Activated CD4-positive, alpha-beta memory T cell treated with anti-CD3 and anti-CD28 coated beads for 36 hours (primary cell): ENCODE data around the gene DPY19L3. TPM values are rescaled to one million over a fixed set of nuclear protein-coding genes. Genes with fewer than 3 reads are reported as not detected.
"Not testable (repeated sequence)": the region's sequence is repeated elsewhere in the genome, so short reads cannot be mapped to it uniquely, and the experiment has no call there.

Experiments used
- CTCF ChIA-PET: fragments of 350-600 bp; sonication (Branson Sonifier 250); formaldehyde crosslinking; loops from one replicate; lab custom pipeline; 2021; ENCODE audit warnings: antibody characterized with exemption, inconsistent platforms; lab: Charles Lee
- POLR2A ChIA-PET: fragments of 350-600 bp; sonication (Branson Sonifier 250); formaldehyde crosslinking; loops from one replicate; lab custom pipeline; 2021; ENCODE audit warnings: antibody characterized with exemption; lab: Charles Lee
- DNase-seq: peaks from one replicate; pipeline ENCODE4 v3.0.0-alpha.2; 2020
- H3K27ac Mint-ChIP-seq: one replicate; pipeline ENCODE4 v1.8.0; 2021; ENCODE audit warnings: mixed read lengths
- H3K27me3 Mint-ChIP-seq: one replicate; pipeline ENCODE4 v1.8.0; 2021; ENCODE audit warnings: mixed read lengths
- H3K36me3 Mint-ChIP-seq: one replicate; pipeline ENCODE4 v1.8.0; 2021; ENCODE audit warnings: mixed read lengths
- H3K4me1 Mint-ChIP-seq: one replicate; pipeline ENCODE4 v1.8.0; 2021; ENCODE audit warnings: low read depth, mixed read lengths
- H3K4me3 Mint-ChIP-seq: one replicate; pipeline ENCODE4 v1.8.0; 2021; ENCODE audit warnings: mild to moderate bottlenecking, mixed read lengths
- H3K9me3 Mint-ChIP-seq: one replicate; pipeline ENCODE4 v1.8.0; 2021; ENCODE audit warnings: mixed read lengths
- intact Hi-C: fragments of 100-400 bp; cut with micrococcal nuclease; formaldehyde crosslinking; loops from one replicate; pipeline ENCODE4 v1.15.1; 2023
- total RNA-seq, 2 experiments: library from RNA; stranded (reverse); gene quantifications; one replicate each; pipeline ENCODE4 v1.2.3, GENCODE V29; 2021

DPY19L3 gene
- total RNA-seq, 2 experiments from 2014 or later, result 12.4 to 14.9 TPM

GRCh38 chr19:32368787-32369186 lies 36.8 kb upstream of the DPY19L3 start:
- ChIA-PET CTCF (interaction anchor here (0.7 kb wide), 1 partner anchor 11 kb away, joined by 4 read pairs; no protein-coding TSS in a partner anchor), POLR2A (interaction anchor here (1.1 kb wide), 1 partner anchor 11 kb away, joined by 3 read pairs; no protein-coding TSS in a partner anchor)
- Mint-ChIP-seq H3K9me3 (no peaks in the 10 kb centered on the region), H3K4me3 (no peak overlapping the region), H3K36me3 (peaks cover 68% of the 10 kb centered on the region), H3K27ac (no peak overlapping the region), H3K4me1 (peaks cover 31% of the 10 kb centered on the region), H3K27me3 (no peaks in the 10 kb centered on the region)
- no peak for DNase-seq
- intact Hi-C loops, result no loop called here

- CTCF ChIA-PET, result no interaction called here
- Mint-ChIP-seq H3K27me3 (no peaks in the 10 kb centered on the region), H3K9me3 (no peaks in the 10 kb centered on the region), H3K27ac (no peak overlapping the region), H3K4me1 (peaks cover 7% of the 10 kb centered on the region), H3K36me3 (peaks cover 56% of the 10 kb centered on the region), H3K4me3 (no peak overlapping the region)
- intact Hi-C loops, result no loop called here
- no peak for DNase-seq
- POLR2A ChIA-PET, result no interaction called here
Observed at GRCh38 chr19:32372726-32373517, 32.6 kb upstream of the DPY19L3 start.

GRCh38 chr19:32373585-32374295 lies 31.8 kb upstream of the DPY19L3 start:
- intact Hi-C loops, result no loop called here
- CTCF ChIA-PET, result no interaction called here
- Mint-ChIP-seq H3K9me3 (no peaks in the 10 kb centered on the region), H3K27me3 (no peaks in the 10 kb centered on the region), H3K36me3 (peaks cover 53% of the 10 kb centered on the region), H3K4me1 (peaks cover 4% of the 10 kb centered on the region), H3K4me3 (no peak overlapping the region), H3K27ac (no peak overlapping the region)
- no peak for DNase-seq
- POLR2A ChIA-PET, result no interaction called here

DNA sequence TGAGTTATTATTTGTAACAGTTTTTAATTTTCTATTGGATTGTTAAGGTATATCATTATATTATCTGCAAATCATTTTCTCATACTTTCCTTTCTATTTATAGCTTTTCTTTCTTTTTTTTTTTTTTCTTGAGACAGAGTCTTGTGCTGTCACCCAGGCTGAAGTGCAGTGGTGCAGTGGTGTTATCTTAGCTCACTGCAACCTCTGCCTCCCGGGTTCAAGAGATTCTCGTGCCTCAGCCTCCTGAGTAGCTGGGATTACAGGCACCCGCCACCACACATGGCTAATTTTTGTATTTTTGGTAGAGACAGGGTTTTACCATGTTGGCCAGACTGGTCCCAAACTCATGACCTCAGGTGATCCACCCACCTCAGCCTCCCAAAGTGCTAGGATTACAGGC lies 31.2 kb upstream of the DPY19L3 start:
- DNase-seq, POLR2A ChIA-PET, H3K4me3 Mint-ChIP-seq, H3K9me3 Mint-ChIP-seq, H3K4me1 Mint-ChIP-seq, H3K27ac Mint-ChIP-seq, intact Hi-C loops, H3K27me3 Mint-ChIP-seq: not testable (repeated sequence)
- CTCF ChIA-PET, result interaction anchor here (0.7 kb wide), 1 partner anchor 19 kb away, joined by 3 read pairs; no protein-coding TSS in a partner anchor
- H3K36me3 Mint-ChIP-seq, result peaks cover 50% of the 10 kb centered on the region

- CTCF ChIA-PET, H3K4me1 Mint-ChIP-seq, DNase-seq: not testable (repeated sequence)
Observed at GRCh38 chr19:32377088-32377487, 28.5 kb upstream of the DPY19L3 start.

GRCh38 chr19:32380269-32380668 lies 25.3 kb upstream of the DPY19L3 start:
- CTCF ChIA-PET, result interaction anchor here (0.7 kb wide), 1 partner anchor 248 kb away, joined by 3 read pairs; no protein-coding TSS in a partner anchor
- Mint-ChIP-seq H3K27me3 (no peaks in the 10 kb centered on the region), H3K36me3 (peaks cover 27% of the 10 kb centered on the region), H3K27ac (no peak overlapping the region), H3K9me3 (no peaks in the 10 kb centered on the region), H3K4me3 (no peak overlapping the region), H3K4me1 (peaks cover 2% of the 10 kb centered on the region)
- no peak for DNase-seq
- POLR2A ChIA-PET, result no interaction called here
- intact Hi-C loops, result no loop called here

More at GRCh38 chr19:32377088-32377487, 28.5 kb upstream of the DPY19L3 start:
- POLR2A ChIA-PET, H3K27ac Mint-ChIP-seq, H3K9me3 Mint-ChIP-seq, H3K27me3 Mint-ChIP-seq, H3K4me3 Mint-ChIP-seq, intact Hi-C loops: not testable (repeated sequence)
- peaks cover 36% of the 10 kb centered on the region for H3K36me3 Mint-ChIP-seq

DNA sequence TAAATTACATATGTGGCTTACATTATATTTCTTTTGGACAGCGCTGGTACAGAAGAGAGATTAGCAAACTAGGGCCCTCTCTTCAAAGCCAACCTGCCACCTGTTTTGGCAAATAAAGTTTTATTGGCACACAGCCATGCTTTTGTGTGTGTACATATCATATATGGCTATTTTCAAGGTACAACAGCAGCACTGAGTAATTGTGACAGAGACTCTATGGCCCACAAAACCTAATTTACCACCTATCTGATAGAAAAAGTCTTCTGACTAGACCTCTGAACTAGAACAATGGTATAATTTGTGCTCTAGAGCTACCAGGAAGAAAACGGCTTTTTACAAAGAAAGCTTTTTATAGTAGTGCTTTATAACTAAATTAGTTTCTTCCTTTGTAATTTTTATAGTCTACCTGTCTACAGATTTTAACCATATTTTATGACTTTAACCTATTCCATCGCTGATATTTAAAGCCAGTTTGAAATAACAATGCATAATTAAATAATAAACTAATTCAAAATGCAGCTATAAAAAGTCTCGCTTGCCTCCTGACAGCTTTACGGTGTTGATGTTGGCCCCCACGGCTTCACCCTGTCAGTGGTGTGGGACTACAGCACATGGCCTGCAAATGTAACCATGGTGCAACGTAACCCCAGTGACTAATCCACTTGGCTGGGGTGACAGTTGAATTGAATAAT lies 17.7 kb upstream of the DPY19L3 start:
- H3K9me3 Mint-ChIP-seq, result no peaks in the 10 kb centered on the region
- no peak overlapping the region for H3K4me3 Mint-ChIP-seq
- CTCF ChIA-PET, result interaction anchor here (0.8 kb wide), 1 partner anchor 51 kb away, joined by 3 read pairs; no protein-coding TSS in a partner anchor
- H3K4me1 Mint-ChIP-seq, result peaks cover under 1% of the 10 kb centered on the region
- intact Hi-C loops, result no loop called here
- no peak for DNase-seq
- no peaks in the 10 kb centered on the region for H3K27me3 Mint-ChIP-seq
- H3K27ac Mint-ChIP-seq, result no peak overlapping the region
- peaks cover 7% of the 10 kb centered on the region for H3K36me3 Mint-ChIP-seq
- POLR2A ChIA-PET, result interaction anchor here (0.7 to 1.4 kb wide), 2 partner anchors 18 to 29 kb away, joined by 3 to 4 read pairs; partner anchors contain the start of gene DPY19L3

DNA sequence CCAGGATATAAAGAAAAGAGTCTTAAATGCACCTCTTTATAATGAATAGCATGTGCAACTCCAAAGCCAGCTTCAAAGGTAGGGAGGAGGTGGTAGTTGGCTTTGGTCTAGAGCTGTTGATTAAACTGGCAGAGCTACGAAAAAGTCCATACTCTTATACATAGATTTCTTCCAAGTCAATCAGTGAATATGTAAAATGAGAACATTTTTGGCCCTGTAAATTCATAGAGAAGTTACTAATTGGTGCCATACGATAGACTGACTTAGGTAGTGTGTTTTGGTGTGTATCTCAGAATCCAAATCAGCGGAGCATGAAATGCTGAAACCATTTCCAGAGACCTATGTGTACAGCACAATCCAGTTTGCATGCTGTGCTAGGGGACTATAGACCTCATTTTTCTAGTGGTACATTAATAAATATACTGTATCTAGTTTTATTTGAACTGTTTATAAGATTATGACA lies 17.1 kb upstream of the DPY19L3 start:
- DNase-seq, result no peak
- no peak overlapping the region for H3K4me3 Mint-ChIP-seq
- H3K36me3 Mint-ChIP-seq, result peaks cover 4% of the 10 kb centered on the region
- no peaks in the 10 kb centered on the region for H3K27me3 Mint-ChIP-seq
- CTCF ChIA-PET, result no interaction called here
- no peaks in the 10 kb centered on the region for H3K9me3 Mint-ChIP-seq
- H3K4me1 Mint-ChIP-seq, result no peaks in the 10 kb centered on the region
- POLR2A ChIA-PET, result interaction anchor here (0.7 to 1.4 kb wide), 2 partner anchors 17 to 29 kb away, joined by 3 to 4 read pairs; partner anchors contain the start of gene DPY19L3
- intact Hi-C loops, result no loop called here
- no peak overlapping the region for H3K27ac Mint-ChIP-seq

- Mint-ChIP-seq H3K9me3 (no peaks in the 10 kb centered on the region), H3K27ac (no peak overlapping the region), H3K4me3 (no peak overlapping the region), H3K4me1 (peaks cover 10% of the 10 kb centered on the region), H3K36me3 (peaks cover 3% of the 10 kb centered on the region), H3K27me3 (no peaks in the 10 kb centered on the region)
- ChIA-PET POLR2A (no interaction called here), CTCF (no interaction called here)
- intact Hi-C loops, result no loop called here
- DNase-seq, result no peak
Observed at GRCh38 chr19:32392901-32393300, 12.7 kb upstream of the DPY19L3 start.

GRCh38 chr19:32396046-32396652 lies 9.4 kb upstream of the DPY19L3 start:
- Mint-ChIP-seq H3K4me3 (no peak overlapping the region), H3K36me3 (peaks cover 3% of the 10 kb centered on the region), H3K27me3 (no peaks in the 10 kb centered on the region), H3K27ac (no peak overlapping the region), H3K9me3 (no peaks in the 10 kb centered on the region), H3K4me1 (peaks cover 10% of the 10 kb centered on the region)
- intact Hi-C loops, result no loop called here
- peak; percentile 20 for DNase-seq
- ChIA-PET POLR2A (no interaction called here), CTCF (no interaction called here)

- Mint-ChIP-seq H3K4me1 (peaks cover 10% of the 10 kb centered on the region), H3K27me3 (no peaks in the 10 kb centered on the region)
Observed at GRCh38 chr19:32397671-32398101, 7.9 kb upstream of the DPY19L3 start.

More at GRCh38 chr19:32397671-32398101, 7.9 kb upstream of the DPY19L3 start:
- H3K36me3 Mint-ChIP-seq, result peaks cover 3% of the 10 kb centered on the region
- no peak for DNase-seq
- H3K27ac Mint-ChIP-seq, result no peak overlapping the region
- ChIA-PET POLR2A (no interaction called here), CTCF (no interaction called here)
- H3K9me3 Mint-ChIP-seq, result no peaks in the 10 kb centered on the region
- intact Hi-C loops, result no loop called here
- no peak overlapping the region for H3K4me3 Mint-ChIP-seq
